ENCODE measurements around the gene SMIM32.

Gene SMIM32

DNA sequence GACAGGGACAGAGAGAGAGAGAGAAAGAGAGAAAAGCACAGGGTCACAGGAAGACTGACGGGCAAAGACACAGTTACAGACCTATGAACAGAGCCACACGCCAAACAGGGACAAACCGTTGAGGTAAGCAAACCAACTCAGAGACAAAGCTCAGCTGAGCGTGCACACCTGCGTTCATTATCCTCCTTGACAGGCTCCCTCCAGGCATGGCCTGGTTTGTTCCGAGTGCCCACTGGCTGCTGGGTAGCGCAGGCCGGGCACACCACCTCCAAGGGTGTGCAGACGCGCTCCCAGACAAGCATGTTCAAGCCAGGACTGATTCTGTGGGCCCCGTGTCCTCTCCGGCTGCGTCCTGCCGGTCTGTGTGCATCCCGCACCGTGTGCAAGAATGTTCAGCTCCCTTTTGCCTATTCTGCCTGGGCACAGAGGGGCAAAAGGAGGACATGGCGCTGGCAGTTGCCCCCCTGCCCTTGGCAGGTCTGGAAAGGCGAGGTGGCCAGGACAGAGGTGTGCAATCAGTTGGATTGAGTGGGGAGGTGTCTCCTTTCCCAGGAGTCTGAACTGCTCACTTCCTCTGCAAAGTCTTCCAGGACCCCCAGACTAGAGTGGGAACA lies 467 bp upstream of the SMIM32 start:
- ChIA-PET POLR2A (no interaction called here), CTCF (no interaction called here)
- TF ChIP-seq ARNT (IDR thresholded peaks at IDR 0.05) (no peak), LEF1 (IDR thresholded peaks at IDR 0.05; ENCODE audit: borderline replicate concordance) (no peak), L3MBTL2 (conservative IDR thresholded peaks at IDR 0.05) (no peak)
- DNase-seq (ENCODE audit: extremely low spot score) = no peak

- ChIA-PET POLR2A (no interaction called here), CTCF (no interaction called here)
- TF ChIP-seq SUZ12 (IDR thresholded peaks at IDR 0.05) (no peak), NFRKB (IDR thresholded peaks at IDR 0.05) (no peak), CTBP1 (IDR thresholded peaks at IDR 0.05; ENCODE audit: borderline replicate concordance) (no peak), BHLHE40 (IDR thresholded peaks at IDR 0.05; ENCODE audit: borderline replicate concordance) (no peak), ZNF384 (IDR thresholded peaks at IDR 0.05) (no peak), L3MBTL2 (conservative IDR thresholded peaks at IDR 0.05) (no peak), HDGF (IDR thresholded peaks at IDR 0.05; ENCODE audit: borderline replicate concordance) (no peak), PKNOX1 (IDR thresholded peaks at IDR 0.05) (no peak), FOXM1 (IDR thresholded peaks at IDR 0.05; ENCODE audit: borderline replicate concordance) (no peak)
- no peak for DNase-seq (ENCODE audit: extremely low spot score)
These were observed 892 bp downstream of the SMIM32 start for GRCh38 chr5:136192015-136192525.

- TF ChIP-seq FOXK2 (IDR thresholded peaks at IDR 0.05) (no peak), LEF1 (IDR thresholded peaks at IDR 0.05; ENCODE audit: borderline replicate concordance) (no peak), ARNT (IDR thresholded peaks at IDR 0.05) (no peak), BHLHE40 (IDR thresholded peaks at IDR 0.05; ENCODE audit: borderline replicate concordance) (no peak), ZNF384 (IDR thresholded peaks at IDR 0.05) (no peak), PKNOX1 (IDR thresholded peaks at IDR 0.05) (no peak), FOXA1 (IDR thresholded peaks at IDR 0.05) (no peak), TARDBP (IDR thresholded peaks at IDR 0.05) (no peak), ELF4 (IDR thresholded peaks at IDR 0.05) (no peak), FOXM1 (IDR thresholded peaks at IDR 0.05; ENCODE audit: borderline replicate concordance) (no peak), CTBP1 (IDR thresholded peaks at IDR 0.05; ENCODE audit: borderline replicate concordance) (no peak), SP1 (IDR thresholded peaks at IDR 0.05) (no peak), SUZ12 (IDR thresholded peaks at IDR 0.05) (no peak), HDGF (IDR thresholded peaks at IDR 0.05; ENCODE audit: borderline replicate concordance) (no peak), NFRKB (IDR thresholded peaks at IDR 0.05) (no peak), L3MBTL2 (conservative IDR thresholded peaks at IDR 0.05) (no peak)
- ChIA-PET CTCF (no interaction called here), POLR2A (no interaction called here)
- DNase-seq (ENCODE audit: extremely low spot score) = no peak
These were observed 1.5 kb downstream of the SMIM32 start for GRCh38 chr5:136191304-136192014.

- POLR2A ChIA-PET = no interaction called here
- TF ChIP-seq BHLHE40 (IDR thresholded peaks at IDR 0.05; ENCODE audit: borderline replicate concordance) = no peak
- no peak for TF ChIP-seq FOXA1 (IDR thresholded peaks at IDR 0.05)
- TF ChIP-seq ELF4 (IDR thresholded peaks at IDR 0.05) = no peak
- TF ChIP-seq TARDBP (IDR thresholded peaks at IDR 0.05) = no peak
- no peak for TF ChIP-seq LEF1 (IDR thresholded peaks at IDR 0.05; ENCODE audit: borderline replicate concordance)
- no peak for TF ChIP-seq SP1 (IDR thresholded peaks at IDR 0.05)
- TF ChIP-seq FOXM1 (IDR thresholded peaks at IDR 0.05; ENCODE audit: borderline replicate concordance) = no peak
- TF ChIP-seq L3MBTL2 (conservative IDR thresholded peaks at IDR 0.05) = no peak
- TF ChIP-seq ZNF384 (IDR thresholded peaks at IDR 0.05) = no peak
- TF ChIP-seq SUZ12 (IDR thresholded peaks at IDR 0.05) = no peak
- TF ChIP-seq FOXK2 (IDR thresholded peaks at IDR 0.05) = no peak
- no peak for TF ChIP-seq NFRKB (IDR thresholded peaks at IDR 0.05)
- no peak for TF ChIP-seq PKNOX1 (IDR thresholded peaks at IDR 0.05)
- TF ChIP-seq CTBP1 (IDR thresholded peaks at IDR 0.05; ENCODE audit: borderline replicate concordance) = no peak
- no peak for TF ChIP-seq ARNT (IDR thresholded peaks at IDR 0.05)
- no peak for TF ChIP-seq HDGF (IDR thresholded peaks at IDR 0.05; ENCODE audit: borderline replicate concordance)
- CTCF ChIA-PET = no interaction called here
- no peak for DNase-seq (ENCODE audit: extremely low spot score)
These were observed 2.1 kb downstream of the SMIM32 start for GRCh38 chr5:136190904-136191303.

GRCh38 chr5:136190091-136190720 lies 2.8 kb downstream of the SMIM32 start:
- ChIA-PET CTCF (no interaction called here), POLR2A (no interaction called here)
- no peak for TF ChIP-seq FOXK2 (IDR thresholded peaks at IDR 0.05)
- DNase-seq (ENCODE audit: extremely low spot score) = no peak

DNA sequence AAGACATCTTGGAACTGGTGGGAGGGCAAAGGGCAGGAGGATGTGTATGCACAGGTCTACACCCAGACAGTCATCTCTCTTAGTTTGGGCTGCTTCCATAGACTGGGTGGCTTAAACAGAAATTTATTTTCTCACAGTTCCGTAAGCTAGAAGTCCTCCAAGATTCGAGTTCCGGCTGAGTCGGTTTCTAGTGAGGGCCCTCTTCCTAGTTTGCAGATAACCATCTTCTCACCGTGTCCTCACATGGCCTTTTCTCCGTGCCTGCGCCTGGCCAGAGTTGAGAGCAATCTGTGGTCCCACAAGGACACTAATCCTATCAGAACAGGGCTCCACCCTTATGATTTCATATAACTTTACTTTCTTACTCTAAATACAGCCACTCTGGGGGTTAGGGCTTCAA lies 4.1 kb downstream of the SMIM32 start:
- TF ChIP-seq FOXA1 (IDR thresholded peaks at IDR 0.05) (no peak), BHLHE40 (IDR thresholded peaks at IDR 0.05; ENCODE audit: borderline replicate concordance) (no peak), ZNF384 (IDR thresholded peaks at IDR 0.05) (no peak), FOXM1 (IDR thresholded peaks at IDR 0.05; ENCODE audit: borderline replicate concordance) (no peak), ELF4 (IDR thresholded peaks at IDR 0.05) (no peak), HDGF (IDR thresholded peaks at IDR 0.05; ENCODE audit: borderline replicate concordance) (no peak)
- ChIA-PET CTCF (no interaction called here), POLR2A (no interaction called here)
- DNase-seq (ENCODE audit: extremely low spot score) = no peak

All from HEK293T (cell line).